Measurements from ENCODE around the gene CCL21.
"Not testable (repeated sequence)": the region's sequence is repeated elsewhere in the genome, so short reads cannot be mapped to it uniquely, and the experiment has no call there.

Gene CCL21

DNA sequence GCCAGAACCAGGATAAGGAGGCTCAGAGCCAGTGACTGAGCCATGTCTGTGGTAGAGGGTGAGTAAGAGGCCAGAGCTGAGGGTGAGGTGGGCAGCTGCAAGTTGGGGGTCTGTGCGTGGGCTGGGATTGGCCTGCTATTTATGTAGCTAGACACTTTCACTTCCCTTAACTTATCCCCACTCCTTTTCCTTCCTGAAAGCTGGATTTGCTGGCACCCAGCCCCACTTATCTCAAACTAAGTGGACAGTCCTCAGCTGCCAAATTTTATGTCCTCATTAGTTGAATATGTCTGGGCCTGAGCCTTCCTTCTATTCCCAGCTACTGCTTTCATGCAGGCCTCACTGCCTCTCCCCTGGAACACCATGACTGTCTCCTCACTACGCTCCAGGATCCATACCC, at the start of gene CCL21:
CCL21 (minus strand) TSS at position 114 of the 400 bp plus-strand sequence; CDS start at position 44, 70 bp downstream.
- no peak for DNase-seq (ENCODE audit: low spot score)

GRCh38 chr9:34759432-34760134, 49.6 kb upstream of the CCL21 start:
- DNase-seq (ENCODE audit: low spot score): no peak

GRCh38 chr9:34750320-34750719, 40.4 kb upstream of the CCL21 start:
- not testable (repeated sequence) for DNase-seq (ENCODE audit: low spot score)

DNA sequence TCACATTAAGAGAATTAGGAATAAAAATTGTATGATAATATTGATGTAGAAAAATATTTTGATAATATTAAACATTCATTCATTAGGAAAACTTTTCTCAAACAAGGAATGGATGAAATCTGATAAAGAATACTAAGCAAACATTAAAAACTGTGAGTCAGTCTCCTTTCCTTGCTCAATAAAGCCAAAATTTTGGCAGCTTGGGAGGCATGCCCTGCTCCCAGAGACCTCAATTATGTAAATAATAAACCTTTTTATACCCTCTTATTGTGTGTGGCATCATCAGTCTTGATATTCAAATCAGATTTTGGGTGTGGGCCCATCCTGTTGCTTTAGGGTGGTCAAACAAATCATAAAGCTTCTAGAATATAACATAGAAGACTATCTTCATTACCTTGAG, 36.6 kb upstream of the CCL21 start:
- no peak for DNase-seq (ENCODE audit: low spot score)

DNA sequence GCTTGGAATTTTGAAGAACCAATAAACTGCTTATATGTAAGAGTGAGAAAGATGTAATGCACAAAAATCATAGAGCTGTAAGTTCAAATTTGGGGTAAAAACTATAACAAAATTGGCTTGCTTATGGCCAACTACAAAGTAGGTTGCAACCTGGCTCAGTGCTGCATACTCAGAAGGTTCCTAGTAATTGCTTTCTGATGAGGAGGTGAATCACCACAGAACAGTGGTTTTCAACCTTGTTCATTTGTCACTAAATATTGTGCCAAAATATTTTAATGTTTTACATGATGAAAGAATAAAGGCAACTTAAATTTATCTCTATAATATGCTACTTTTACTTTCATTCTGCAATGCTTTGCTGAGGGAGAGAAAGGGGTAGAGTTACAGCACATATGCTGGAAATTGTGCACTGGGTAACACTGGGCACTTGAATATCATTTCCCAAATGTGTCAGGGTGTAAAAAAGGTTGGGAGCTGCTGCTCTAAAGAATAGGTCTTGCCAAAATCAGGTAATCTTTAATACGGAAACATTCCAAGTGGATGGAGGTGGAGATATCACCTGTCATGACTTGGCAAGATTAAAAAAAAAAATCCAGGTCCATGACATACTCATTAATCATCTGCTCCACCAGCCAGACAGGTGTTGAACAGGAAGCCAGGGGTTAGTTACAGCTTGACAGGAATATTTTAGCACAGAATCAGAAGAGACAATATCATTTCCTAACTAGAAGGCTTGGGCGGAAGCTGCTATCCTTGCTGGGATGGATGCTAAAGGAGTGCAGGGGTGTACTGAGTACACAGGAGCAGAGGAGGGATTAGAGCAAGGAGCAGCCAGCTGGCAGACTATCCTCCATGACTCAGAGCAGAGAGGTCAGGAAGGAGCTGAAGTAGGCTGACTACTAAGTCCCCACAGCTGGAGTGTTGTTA, 34.6 kb upstream of the CCL21 start:
- DNase-seq (ENCODE audit: low spot score): no peak

GRCh38 chr9:34742710-34743109, 32.8 kb upstream of the CCL21 start:
- DNase-seq (ENCODE audit: low spot score): no peak

DNA sequence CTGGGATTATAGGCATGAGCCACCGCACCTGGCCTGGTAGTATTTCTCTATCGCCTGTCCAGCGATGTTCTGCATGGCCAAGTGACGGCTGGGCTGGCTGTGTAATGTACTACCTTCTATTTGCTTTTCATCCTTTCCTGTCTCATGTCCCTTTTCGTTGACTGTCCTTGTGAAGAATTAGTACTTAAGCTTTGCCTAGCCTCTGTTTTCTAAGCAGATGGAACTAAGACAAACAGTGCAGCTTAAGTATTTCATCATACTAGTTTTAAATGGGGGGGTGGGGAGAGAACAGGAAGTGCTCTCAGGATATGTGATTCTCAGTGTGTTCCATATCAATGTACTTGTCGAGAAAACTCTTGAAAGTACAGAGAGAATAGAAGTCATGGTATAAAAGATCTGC, 31.7 kb upstream of the CCL21 start:
- no peak for DNase-seq (ENCODE audit: low spot score)

GRCh38 chr9:34740176-34740575, 30.2 kb upstream of the CCL21 start:
- DNase-seq (ENCODE audit: low spot score): not testable (repeated sequence)

- DNase-seq (ENCODE audit: low spot score): no peak
Observed at GRCh38 chr9:34737677-34738260, 27.8 kb upstream of the CCL21 start.

DNA sequence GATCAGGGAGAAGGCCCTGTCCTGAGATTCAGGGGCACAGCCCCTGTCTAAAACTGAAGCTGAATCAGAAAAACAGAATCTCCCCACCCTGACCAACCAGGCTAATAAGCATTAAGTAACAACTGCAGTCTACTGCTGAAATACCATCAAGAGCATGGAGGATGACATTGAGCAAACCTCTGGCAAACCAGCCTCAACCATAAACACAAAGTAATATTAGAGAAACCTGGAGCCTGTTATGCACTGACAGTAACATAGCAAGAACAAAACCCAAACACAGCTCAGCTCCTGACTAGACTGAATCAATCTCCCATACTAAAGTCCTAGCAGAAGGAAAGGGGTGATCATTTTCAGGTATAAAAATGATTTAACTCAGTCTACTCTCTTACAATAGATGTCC, 24.8 kb upstream of the CCL21 start:
- no peak for DNase-seq (ENCODE audit: low spot score)

DNA sequence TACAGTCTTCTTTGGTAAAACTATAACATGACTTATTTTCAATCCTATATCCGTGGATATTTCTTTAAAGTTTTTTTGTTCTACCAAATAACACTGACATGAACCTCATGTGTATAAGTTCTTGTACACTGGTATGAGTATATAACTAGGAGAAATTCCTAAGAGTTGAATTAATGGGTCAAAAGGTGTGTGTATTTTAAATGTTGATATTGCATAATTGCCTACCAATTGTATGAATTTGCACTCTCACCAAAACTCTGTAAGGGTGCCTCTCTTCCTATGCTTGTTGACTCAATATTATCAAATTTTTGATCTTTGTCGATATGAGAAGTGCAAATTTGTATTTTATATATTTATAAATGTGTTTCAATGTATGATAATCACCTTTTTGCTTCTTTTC, 22.9 kb upstream of the CCL21 start:
- DNase-seq (ENCODE audit: low spot score): no peak

- DNase-seq (ENCODE audit: low spot score): no peak
Observed at GRCh38 chr9:34732478-34732877, 22.5 kb upstream of the CCL21 start.

DNA sequence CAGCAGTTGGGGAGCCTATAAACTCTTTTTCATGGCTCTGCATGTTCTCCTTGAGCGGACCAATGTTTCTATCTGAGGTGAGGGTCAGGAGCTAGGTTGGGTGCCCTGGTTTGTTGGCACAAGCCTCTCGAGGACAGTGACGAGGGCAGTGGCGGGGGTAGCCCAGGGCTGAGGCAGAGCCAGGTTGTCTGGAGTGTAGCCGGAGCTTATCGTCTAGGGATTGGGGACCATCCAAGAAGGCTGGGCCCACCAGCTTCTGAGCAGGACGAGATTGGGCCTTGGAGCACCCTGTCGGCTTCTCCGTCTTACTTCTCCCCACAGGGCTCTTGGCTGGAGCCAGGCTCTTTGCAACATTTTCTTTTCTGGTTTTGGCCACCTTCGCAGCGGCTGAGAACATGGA, 13.2 kb upstream of the CCL21 start:
- DNase-seq (ENCODE audit: low spot score): no peak

GRCh38 chr9:34719769-34720025, 9.8 kb upstream of the CCL21 start:
- DNase-seq (ENCODE audit: low spot score): not testable (repeated sequence)

- DNase-seq (ENCODE audit: low spot score): no peak
Observed at GRCh38 chr9:34719021-34719768, 9.3 kb upstream of the CCL21 start.

DNA sequence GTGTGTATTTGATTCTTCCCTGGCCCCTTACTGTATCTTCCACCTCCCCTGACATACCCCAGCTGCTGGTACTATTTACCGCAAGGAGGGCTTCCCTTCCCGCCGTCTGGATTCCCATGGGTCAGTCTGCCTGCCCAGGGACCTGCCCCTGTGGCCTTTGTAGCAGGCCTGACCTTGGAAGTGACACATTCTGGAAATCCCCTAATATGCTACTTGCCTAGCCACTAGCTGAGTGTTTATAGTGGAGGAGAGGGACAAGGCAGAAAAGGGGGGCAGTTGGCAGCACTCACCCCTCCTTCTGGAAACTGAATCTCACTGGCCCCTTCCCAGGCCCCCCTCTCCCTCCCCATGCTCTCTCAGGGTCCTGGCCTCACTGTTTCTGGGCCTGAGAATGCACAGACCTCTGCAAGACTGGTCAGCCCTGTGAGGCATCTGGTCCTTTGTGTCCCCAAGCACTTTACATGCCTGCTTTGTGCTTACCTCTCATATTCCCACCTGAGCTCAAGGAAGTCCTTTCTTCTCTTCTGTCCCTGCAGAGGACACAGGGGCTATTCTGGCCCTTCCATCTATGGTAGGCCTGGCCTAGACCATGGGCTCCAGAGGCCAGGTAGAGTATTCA, 8.2 kb upstream of the CCL21 start:
- no peak for DNase-seq (ENCODE audit: low spot score)

DNA sequence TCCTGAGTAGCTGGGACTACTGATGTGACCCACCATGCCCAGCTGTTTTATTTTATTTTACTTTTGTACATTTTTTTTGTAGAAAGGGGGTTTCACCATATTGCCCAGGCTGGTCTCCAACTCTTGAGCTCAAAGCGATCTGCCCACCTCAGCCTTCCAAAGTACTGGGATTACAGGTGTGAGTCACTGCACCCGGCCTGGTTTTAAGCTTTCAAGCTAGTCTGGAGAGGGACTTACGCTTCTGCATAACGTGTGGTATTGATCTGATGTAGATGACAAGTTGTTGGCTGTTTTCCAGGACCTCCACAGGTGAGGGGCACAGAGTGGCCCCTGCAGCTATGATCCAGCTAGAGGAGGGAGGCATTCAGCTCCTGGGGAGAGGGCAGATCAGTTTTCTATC, 6.8 kb upstream of the CCL21 start:
- no peak for DNase-seq (ENCODE audit: low spot score)

GRCh38 chr9:34715639-34716215, 5.8 kb upstream of the CCL21 start:
- DNase-seq (ENCODE audit: low spot score): no peak

GRCh38 chr9:34714007-34714406, 4.1 kb upstream of the CCL21 start:
- no peak for DNase-seq (ENCODE audit: low spot score)

- no peak for DNase-seq (ENCODE audit: low spot score)
Observed at GRCh38 chr9:34712140-34712539, 2.2 kb upstream of the CCL21 start.

GRCh38 chr9:34709196-34709978, 549 bp downstream of the CCL21 start:
- no peak for DNase-seq (ENCODE audit: low spot score)
